ENCODE measurements around the gene PLXNB3. TPM values are rescaled to one million over a fixed set of nuclear protein-coding genes. Genes with fewer than 3 reads are reported as not detected.

PLXNB3 gene
- total RNA-seq, 1 donor from 2014 or later, result 4.5 TPM

DNA sequence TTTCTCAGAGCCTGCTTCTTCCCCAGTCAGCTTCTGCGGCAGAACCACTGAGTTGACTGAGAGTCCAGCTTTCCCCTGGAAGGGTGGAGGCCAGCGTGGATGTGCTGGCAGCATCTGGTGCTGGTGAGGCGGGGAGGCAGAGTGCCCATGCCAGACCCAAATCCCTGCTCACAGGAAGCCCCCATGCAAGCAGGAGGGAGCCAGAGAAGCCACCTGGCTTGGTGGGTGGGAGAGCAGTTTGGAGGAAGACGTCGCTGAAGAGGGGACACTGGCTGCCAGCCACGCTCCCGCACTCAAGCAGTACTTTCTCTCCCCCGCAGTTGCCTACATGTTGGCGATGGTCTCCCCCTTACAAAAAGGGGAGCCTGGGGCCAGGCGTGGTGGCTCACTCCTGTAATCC is 60.3 kb downstream of the PLXNB3 start:
- FAIRE-seq, result no peak
- Histone ChIP-seq H3K4me3 (ENCODE audit: low read depth, low read length) (no peak overlapping the region), H3K36me3 (ENCODE audit: control insufficient read depth, insufficient read depth, low read length) (no peaks in the 10 kb centered on the region), H3K27me3 (ENCODE audit: control insufficient read depth, insufficient read depth, low read length) (peaks cover 5% of the 10 kb centered on the region)
- TF ChIP-seq, protein P1, sequence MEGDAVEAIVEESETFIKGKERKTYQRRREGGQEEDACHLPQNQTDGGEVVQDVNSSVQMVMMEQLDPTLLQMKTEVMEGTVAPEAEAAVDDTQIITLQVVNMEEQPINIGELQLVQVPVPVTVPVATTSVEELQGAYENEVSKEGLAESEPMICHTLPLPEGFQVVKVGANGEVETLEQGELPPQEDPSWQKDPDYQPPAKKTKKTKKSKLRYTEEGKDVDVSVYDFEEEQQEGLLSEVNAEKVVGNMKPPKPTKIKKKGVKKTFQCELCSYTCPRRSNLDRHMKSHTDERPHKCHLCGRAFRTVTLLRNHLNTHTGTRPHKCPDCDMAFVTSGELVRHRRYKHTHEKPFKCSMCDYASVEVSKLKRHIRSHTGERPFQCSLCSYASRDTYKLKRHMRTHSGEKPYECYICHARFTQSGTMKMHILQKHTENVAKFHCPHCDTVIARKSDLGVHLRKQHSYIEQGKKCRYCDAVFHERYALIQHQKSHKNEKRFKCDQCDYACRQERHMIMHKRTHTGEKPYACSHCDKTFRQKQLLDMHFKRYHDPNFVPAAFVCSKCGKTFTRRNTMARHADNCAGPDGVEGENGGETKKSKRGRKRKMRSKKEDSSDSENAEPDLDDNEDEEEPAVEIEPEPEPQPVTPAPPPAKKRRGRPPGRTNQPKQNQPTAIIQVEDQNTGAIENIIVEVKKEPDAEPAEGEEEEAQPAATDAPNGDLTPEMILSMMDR (IDR thresholded peaks at IDR 0.05; ENCODE audit: insufficient read depth, low read length, severe bottlenecking), result no peak
- no peak for DNase-seq (ENCODE audit: low read depth)

- FAIRE-seq (no peak), DNase-seq (ENCODE audit: low read depth) (no peak)
- TF ChIP-seq, protein P1 (IDR thresholded peaks at IDR 0.05; ENCODE audit: insufficient read depth, low read length, severe bottlenecking), result no peak
- Histone ChIP-seq H3K27me3 (ENCODE audit: control insufficient read depth, insufficient read depth, low read length) (peaks cover 6% of the 10 kb centered on the region), H3K4me3 (ENCODE audit: low read depth, low read length) (no peak overlapping the region), H3K36me3 (ENCODE audit: control insufficient read depth, insufficient read depth, low read length) (no peaks in the 10 kb centered on the region)
Observed at GRCh38 chrX:153825042-153825441, 61.0 kb downstream of the PLXNB3 start.

Other genes starting within 250 kb of the PLXNB3 start
- not detected in 2 replicates for gene ATP2B3, start 246.6 kb upstream of the PLXNB3 start, total RNA-seq
- 37.1 and 53.4 TPM in 2 replicates for gene CCNQ, start 165.1 kb upstream of the PLXNB3 start, total RNA-seq
- gene DUSP9, start 117.0 kb upstream of the PLXNB3 start, total RNA-seq, result 0.77 and 1.3 TPM in 2 replicates
- 1.5 and 2.1 TPM in 2 replicates for gene PNCK, start 90.4 kb upstream of the PLXNB3 start, total RNA-seq
- 42.4 and 49.3 TPM in 2 replicates for gene SLC6A8, start 76.3 kb upstream of the PLXNB3 start, total RNA-seq
- gene BCAP31, start 39.9 kb upstream of the PLXNB3 start, total RNA-seq, result 300 and 322 TPM in 2 replicates
- 1.7 and 1.8 TPM in 2 replicates for gene ABCD1, start 39.4 kb upstream of the PLXNB3 start, total RNA-seq
- gene SRPK3, start 16.8 kb downstream of the PLXNB3 start, total RNA-seq, result under 0.01 and 0.26 TPM in 2 replicates
- 26.3 and 27.7 TPM in 2 replicates for gene IDH3G, start 30.1 kb downstream of the PLXNB3 start, total RNA-seq
- 126 and 136 TPM in 2 replicates for gene SSR4, start 30.4 kb downstream of the PLXNB3 start, total RNA-seq
- under 0.01 TPM in 2 replicates for gene PDZD4, start 66.3 kb downstream of the PLXNB3 start, total RNA-seq
- gene L1CAM, start 121.9 kb downstream of the PLXNB3 start, total RNA-seq, result 0.26 and 1.4 TPM in 2 replicates
- not detected in 2 replicates for gene AVPR2, start 140.4 kb downstream of the PLXNB3 start, total RNA-seq
- gene ARHGAP4, start 162.0 kb downstream of the PLXNB3 start, total RNA-seq, result 0.77 and 0.79 TPM in 2 replicates
- 56.9 and 66.8 TPM in 2 replicates for gene NAA10, start 170.8 kb downstream of the PLXNB3 start, total RNA-seq
- 5.5 and 10.3 TPM in 2 replicates for gene RENBP, start 180.4 kb downstream of the PLXNB3 start, total RNA-seq
- 5.5 and 7.3 TPM in 2 replicates for gene HCFC1, start 207.6 kb downstream of the PLXNB3 start, total RNA-seq
- gene TMEM187, start 208.5 kb downstream of the PLXNB3 start, total RNA-seq, result 4.0 and 5.3 TPM in 2 replicates